ENCODE results near the gene PLCB2.

The PLCB2 gene

GRCh38 chr15:40239693-40240618, 67.8 kb downstream of the PLCB2 start:
- in situ Hi-C loops (cut with HindIII; ENCODE audit: low sequenced_read_pairs), result no loop called here

- in situ Hi-C loops (cut with HindIII; ENCODE audit: low sequenced_read_pairs), result no loop called here
Measured at GRCh38 chr15:40239404-40239692, 68.4 kb downstream of the PLCB2 start.

- in situ Hi-C loops (cut with HindIII; ENCODE audit: low sequenced_read_pairs), result no loop called here
Measured at GRCh38 chr15:40238532-40239403, 69.0 kb downstream of the PLCB2 start, which contains the start of gene PAK6. PAK6 (plus strand) TSS chr15:40239063; CDS start chr15:40264786, 25,723 bp downstream.

Measured in DLD1 (cell line).